Ishikawa (cell line): ENCODE measurements around the gene TBATA.

Experiments
- CEBPB ChIP-seq: IDR thresholded peaks from 2 replicates; pipeline ENCODE4 v1.6.1; 2012
- CREB1 ChIP-seq: IDR thresholded peaks from 2 replicates; pipeline ENCODE4 v1.6.1; 2012; ENCODE audit warnings: low read depth
- EGR1 ChIP-seq: IDR thresholded peaks from 2 replicates; pipeline ENCODE4 v1.6.1; 2012
- EP300 ChIP-seq: IDR thresholded peaks from 2 replicates; pipeline ENCODE4 v1.6.1; 2012; ENCODE audit warnings: borderline replicate concordance
- MAX ChIP-seq: IDR thresholded peaks from 2 replicates; pipeline ENCODE4 v1.6.1; 2012
- NFIC ChIP-seq: IDR thresholded peaks from 2 replicates; pipeline ENCODE4 v1.6.1; 2012
- RAD21 ChIP-seq: IDR thresholded peaks from 2 replicates; pipeline ENCODE4 v1.6.1; 2012; ENCODE audit warnings: low read depth
- REST ChIP-seq: IDR thresholded peaks from 2 replicates; pipeline ENCODE4 v1.6.1; 2012; ENCODE audit warnings: low read depth, mild to moderate bottlenecking
- TAF1 ChIP-seq: IDR thresholded peaks from 2 replicates; pipeline ENCODE4 v1.6.1; 2012; ENCODE audit warnings: low read depth, mild to moderate bottlenecking
- TCF12 ChIP-seq: IDR thresholded peaks from 2 replicates; pipeline ENCODE4 v1.6.1; 2012; ENCODE audit warnings: low read depth
- TEAD4 ChIP-seq: IDR thresholded peaks from 2 replicates; pipeline ENCODE4 v1.6.1; 2012
- ZBTB7A ChIP-seq: IDR thresholded peaks from 2 replicates; pipeline ENCODE4 v1.6.1; 2012; ENCODE audit warnings: low read depth

- TF ChIP-seq CREB1: no peak
- no peak for TF ChIP-seq EP300
- no peak for TF ChIP-seq TCF12
- TF ChIP-seq TAF1: no peak
- TF ChIP-seq NFIC: no peak
- no peak for TF ChIP-seq ZBTB7A
- no peak for TF ChIP-seq EGR1
- TF ChIP-seq REST: no peak
- no peak for TF ChIP-seq MAX
- no peak for TF ChIP-seq CEBPB
- no peak for TF ChIP-seq RAD21
- TF ChIP-seq TEAD4: no peak
These were observed 61.4 kb downstream of the TBATA start for GRCh38 chr10:70723771-70724170.
